ENCODE measurements around the gene DCUN1D3. TPM values are rescaled to one million over a fixed set of nuclear protein-coding genes. Genes with fewer than 3 reads are reported as not detected.
"Not testable (repeated sequence)": the region's sequence is repeated elsewhere in the genome, so short reads cannot be mapped to it uniquely, and the experiment has no call there.

The DCUN1D3 gene
- total RNA-seq = 10 to 100 TPM in 2 of 3 donors, 1 to 10 TPM in 1; 10.0 to 21.5 (median 12.2) TPM
- long read RNA-seq, donor 1, partial matches to known transcripts = 0 of 1 reads
- long read RNA-seq, donor 1, other reads (novel, unspliced or antisense) = 1 of 1 reads
- long read RNA-seq, donor 2, partial matches to known transcripts = 0 of 1 reads
- long read RNA-seq, donor 2, other reads (novel, unspliced or antisense) = 1 of 1 reads

DNA sequence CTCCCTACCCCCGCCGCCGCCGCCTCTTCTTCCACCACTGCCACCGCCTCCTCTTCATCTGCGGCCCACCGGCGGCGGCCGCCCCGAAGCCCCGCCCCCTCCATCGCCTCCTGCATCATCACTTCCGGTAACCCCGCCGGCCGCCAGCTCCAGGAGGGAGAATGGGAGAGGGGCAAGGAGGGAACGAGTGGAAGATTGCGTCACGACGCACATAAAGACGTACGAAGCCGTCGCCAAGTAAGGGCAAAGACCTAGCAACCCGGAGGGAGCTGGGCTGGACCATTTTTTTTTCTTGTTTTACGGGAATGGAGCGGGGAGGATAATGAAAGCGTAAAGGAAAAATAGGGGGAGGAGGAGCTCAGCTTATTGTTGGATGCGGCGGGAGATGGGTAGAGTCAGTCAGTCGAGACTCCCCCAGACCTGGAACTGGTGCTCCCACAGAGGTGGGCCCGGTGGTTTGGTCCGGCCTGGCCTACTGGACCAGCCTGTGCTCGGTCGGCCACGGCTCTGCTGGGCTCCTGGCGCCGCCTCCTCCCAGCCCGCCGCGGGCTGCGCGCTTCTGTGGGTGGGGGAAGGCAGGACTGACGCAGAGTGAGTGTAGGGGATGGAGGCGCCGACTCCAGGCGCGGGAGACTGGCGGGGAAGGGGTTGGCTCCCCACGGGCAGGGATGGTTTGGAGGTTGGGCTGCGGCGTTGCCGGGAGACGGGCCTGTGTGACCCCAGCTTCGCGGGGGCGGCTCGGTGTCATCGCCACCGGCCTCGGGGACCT lies at the start of gene DCUN1D3, which contains the start of gene LYRM1:
Gene DCUN1D3, minus strand, starts transcription at position 60 of the 769 bp plus-strand sequence. CDS start 37,820 bp downstream, outside the sequence.
Gene LYRM1, plus strand, starts transcription at position 473 of the 769 bp plus-strand sequence. CDS start 14,785 bp downstream, outside the sequence.
- no peaks in the 10 kb centered on the region for H3K36me3 ChIP-seq (ENCODE audit: low read depth)
- peaks cover 36% of the 10 kb centered on the region for H3K4me1 ChIP-seq (ENCODE audit: low read depth)
- peak; percentile 95 to 97 (median 96) for DNase-seq
- TF ChIP-seq, protein P1, sequence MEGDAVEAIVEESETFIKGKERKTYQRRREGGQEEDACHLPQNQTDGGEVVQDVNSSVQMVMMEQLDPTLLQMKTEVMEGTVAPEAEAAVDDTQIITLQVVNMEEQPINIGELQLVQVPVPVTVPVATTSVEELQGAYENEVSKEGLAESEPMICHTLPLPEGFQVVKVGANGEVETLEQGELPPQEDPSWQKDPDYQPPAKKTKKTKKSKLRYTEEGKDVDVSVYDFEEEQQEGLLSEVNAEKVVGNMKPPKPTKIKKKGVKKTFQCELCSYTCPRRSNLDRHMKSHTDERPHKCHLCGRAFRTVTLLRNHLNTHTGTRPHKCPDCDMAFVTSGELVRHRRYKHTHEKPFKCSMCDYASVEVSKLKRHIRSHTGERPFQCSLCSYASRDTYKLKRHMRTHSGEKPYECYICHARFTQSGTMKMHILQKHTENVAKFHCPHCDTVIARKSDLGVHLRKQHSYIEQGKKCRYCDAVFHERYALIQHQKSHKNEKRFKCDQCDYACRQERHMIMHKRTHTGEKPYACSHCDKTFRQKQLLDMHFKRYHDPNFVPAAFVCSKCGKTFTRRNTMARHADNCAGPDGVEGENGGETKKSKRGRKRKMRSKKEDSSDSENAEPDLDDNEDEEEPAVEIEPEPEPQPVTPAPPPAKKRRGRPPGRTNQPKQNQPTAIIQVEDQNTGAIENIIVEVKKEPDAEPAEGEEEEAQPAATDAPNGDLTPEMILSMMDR (IDR thresholded peaks at IDR 0.05) = no peak
- peak; percentile 92 for ATAC-seq
- peak within 1 kb of the TSS; percentile 73 for H3K4me3 ChIP-seq
- intact Hi-C loops (cut with DNase I, micrococcal nuclease) = no loop called here
- no peaks in the 10 kb centered on the region for H3K9me3 ChIP-seq

- intact Hi-C loops (cut with DNase I, micrococcal nuclease) = no loop called here
- DNase-seq = peak in 1 of 3 donors; percentile 26
Measured at GRCh38 chr16:20949660-20950059, 49.5 kb upstream of the DCUN1D3 start.

GRCh38 chr16:20948444-20948843 lies 48.3 kb upstream of the DCUN1D3 start:
- H3K36me3 ChIP-seq (ENCODE audit: low read depth) = no peaks in the 10 kb centered on the region
- TF ChIP-seq, protein P1 (IDR thresholded peaks at IDR 0.05) = no peak
- DNase-seq (no peak), ATAC-seq (no peak)
- no peaks in the 10 kb centered on the region for H3K9me3 ChIP-seq
- intact Hi-C loops (cut with DNase I, micrococcal nuclease) = no loop called here
- no peak overlapping the region for H3K4me3 ChIP-seq
- H3K4me1 ChIP-seq (ENCODE audit: low read depth) = no peaks in the 10 kb centered on the region

More at GRCh38 chr16:20949660-20950059, 49.5 kb upstream of the DCUN1D3 start:
- peak; percentile 81 for ATAC-seq
- Histone ChIP-seq H3K9me3 (no peaks in the 10 kb centered on the region), H3K4me3 (no peak overlapping the region), H3K36me3 (ENCODE audit: low read depth) (no peaks in the 10 kb centered on the region), H3K4me1 (ENCODE audit: low read depth) (no peaks in the 10 kb centered on the region)
- TF ChIP-seq, protein P1 (IDR thresholded peaks at IDR 0.05) = no peak

GRCh38 chr16:20946015-20946629 lies 46.0 kb upstream of the DCUN1D3 start:
- Histone ChIP-seq H3K4me3 (no peak overlapping the region), H3K36me3 (ENCODE audit: low read depth) (no peaks in the 10 kb centered on the region), H3K4me1 (ENCODE audit: low read depth) (no peaks in the 10 kb centered on the region), H3K9me3 (no peaks in the 10 kb centered on the region)
- intact Hi-C loops (cut with DNase I, micrococcal nuclease) = no loop called here
- TF ChIP-seq, protein P1 (IDR thresholded peaks at IDR 0.05) = no peak
- no peak for ATAC-seq
- no peak for DNase-seq

- intact Hi-C loops (cut with DNase I, micrococcal nuclease); H3K4me3 ChIP-seq; H3K36me3 ChIP-seq (ENCODE audit: low read depth); H3K4me1 ChIP-seq (ENCODE audit: low read depth); H3K9me3 ChIP-seq; DNase-seq; ATAC-seq: not testable (repeated sequence)
Measured at GRCh38 chr16:20945575-20945875, 45.4 kb upstream of the DCUN1D3 start.

Data from mucosa of descending colon (tissue), 3 donors.